KOPT-K1 (cell line): ENCODE data around the gene BCAS1.

Experiments used
- H3K27ac ChIP-seq: fragments of 200-600 bp; sonication (generic); 2 replicates; pipeline ENCODE4 v1.5.1; 2016; ENCODE audit warnings: antibody characterized with exemption, mild to moderate bottlenecking, low read depth, low read length; ENCODE audit not compliant: poor library complexity, severe bottlenecking
- H3K36me3 ChIP-seq: fragments of 200-600 bp; sonication (generic); 2 replicates; pipeline ENCODE4 v1.5.1; 2017; ENCODE audit warnings: antibody characterized with exemption, mild to moderate bottlenecking, low read length, moderate library complexity; ENCODE audit not compliant: insufficient read depth
- H3K9me3 ChIP-seq: fragments of 200-600 bp; sonication (generic); 2 replicates; pipeline ENCODE4 v1.5.1; 2017; ENCODE audit warnings: antibody characterized with exemption, low read length, mild to moderate bottlenecking; ENCODE audit not compliant: insufficient read depth, poor library complexity, severe bottlenecking

Gene BCAS1

DNA sequence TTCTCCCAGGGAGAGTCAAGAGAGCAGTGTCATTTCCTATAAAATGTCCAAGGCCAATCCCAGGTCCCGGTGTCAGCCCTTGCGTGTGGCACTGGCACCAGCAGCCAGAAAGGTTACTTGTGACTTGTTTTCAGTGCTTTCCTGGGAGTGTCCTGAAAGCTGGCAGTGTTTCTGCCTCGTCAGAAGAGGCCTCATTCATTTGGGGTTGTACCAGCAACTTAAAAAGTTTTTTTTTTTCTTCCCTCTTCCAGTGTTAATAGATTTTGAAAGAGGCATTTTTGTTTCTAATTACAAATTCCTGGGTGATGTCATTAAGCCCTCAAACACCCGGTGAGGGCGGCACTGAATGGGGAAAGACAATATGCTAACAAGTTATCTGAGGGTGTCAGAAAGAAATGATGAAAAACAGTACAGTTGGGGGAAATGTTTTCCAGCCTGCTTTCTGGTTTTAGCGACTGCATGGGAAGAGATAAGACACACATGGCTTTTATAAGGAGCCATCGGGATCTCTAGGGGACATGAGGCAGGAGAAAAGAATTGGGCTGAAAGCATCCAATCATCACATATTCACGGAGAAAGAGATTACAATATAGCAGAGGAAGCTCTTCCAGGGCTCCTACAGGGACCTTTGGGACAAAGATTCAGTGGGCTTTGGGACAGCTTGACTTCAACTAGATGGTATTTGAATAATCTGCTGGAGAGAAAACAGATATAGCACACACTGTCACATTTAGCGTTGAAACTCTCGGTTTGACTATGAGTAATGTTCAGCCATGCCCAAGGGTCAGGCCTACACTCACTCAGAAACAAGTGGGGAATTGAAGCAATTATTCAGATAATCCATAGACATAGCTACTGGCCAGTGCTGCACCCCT, 153.0 kb downstream of the BCAS1 start:
- H3K9me3 ChIP-seq: no peaks in the 10 kb centered on the region
- H3K36me3 ChIP-seq: no peaks in the 10 kb centered on the region
- H3K27ac ChIP-seq: no peak overlapping the region

DNA sequence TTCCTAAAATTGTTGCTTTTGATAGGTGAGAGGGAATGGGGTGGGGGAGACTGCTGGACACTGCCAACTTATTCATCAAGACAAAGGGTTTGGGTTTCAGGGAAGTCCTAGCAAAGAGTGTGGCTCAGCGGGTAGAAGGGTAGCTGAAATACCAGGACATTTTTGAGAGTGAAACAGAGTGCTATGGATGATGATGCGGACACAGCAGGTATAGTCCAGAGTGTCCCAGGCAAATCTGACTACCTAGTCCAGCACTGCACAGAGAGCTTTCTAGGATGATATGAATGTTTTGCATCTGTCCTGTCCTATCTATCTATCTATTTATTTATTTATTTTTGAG, 154.3 kb downstream of the BCAS1 start:
- Histone ChIP-seq H3K9me3 (peaks cover 3% of the 10 kb centered on the region), H3K36me3 (no peaks in the 10 kb centered on the region), H3K27ac (peak overlapping the region; percentile 85)

DNA sequence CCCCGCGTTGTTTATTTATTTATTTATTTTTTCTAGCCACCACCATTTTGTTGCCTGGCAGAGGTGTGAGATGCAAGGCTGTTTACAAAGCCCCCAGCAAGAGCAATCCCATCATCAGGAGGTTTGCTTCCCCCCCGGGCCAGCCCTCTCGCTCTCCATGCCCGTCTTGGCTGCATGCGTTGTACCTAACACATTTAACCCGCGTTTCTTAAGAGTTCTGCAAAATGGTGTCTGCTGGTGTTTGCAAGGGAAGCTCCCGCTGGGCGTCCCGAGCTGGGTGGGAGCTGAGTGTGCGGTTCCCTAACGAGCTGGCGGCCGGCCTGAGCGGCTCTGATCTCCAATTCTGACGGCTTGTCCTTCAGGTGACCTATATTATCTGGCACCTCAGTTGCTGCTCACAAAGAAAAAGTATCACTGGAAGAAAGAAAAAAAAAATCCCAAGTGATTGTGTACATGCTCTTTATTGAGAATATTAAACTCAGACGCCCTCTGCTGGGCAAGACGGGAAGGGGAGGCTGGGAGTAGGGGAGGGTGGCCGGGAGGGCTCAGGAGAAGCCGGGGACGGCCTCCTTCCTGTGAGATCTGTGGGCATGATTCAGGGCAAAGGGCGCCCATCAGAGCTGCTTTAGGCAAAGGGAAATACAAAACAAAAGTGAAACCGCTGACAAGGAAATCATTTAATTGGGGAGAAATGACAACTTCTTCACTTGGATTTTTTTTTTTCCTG, 154.8 kb downstream of the BCAS1 start:
- no peaks in the 10 kb centered on the region for H3K36me3 ChIP-seq
- H3K9me3 ChIP-seq: peaks cover 9% of the 10 kb centered on the region
- peak overlapping the region; percentile 85 for H3K27ac ChIP-seq

DNA sequence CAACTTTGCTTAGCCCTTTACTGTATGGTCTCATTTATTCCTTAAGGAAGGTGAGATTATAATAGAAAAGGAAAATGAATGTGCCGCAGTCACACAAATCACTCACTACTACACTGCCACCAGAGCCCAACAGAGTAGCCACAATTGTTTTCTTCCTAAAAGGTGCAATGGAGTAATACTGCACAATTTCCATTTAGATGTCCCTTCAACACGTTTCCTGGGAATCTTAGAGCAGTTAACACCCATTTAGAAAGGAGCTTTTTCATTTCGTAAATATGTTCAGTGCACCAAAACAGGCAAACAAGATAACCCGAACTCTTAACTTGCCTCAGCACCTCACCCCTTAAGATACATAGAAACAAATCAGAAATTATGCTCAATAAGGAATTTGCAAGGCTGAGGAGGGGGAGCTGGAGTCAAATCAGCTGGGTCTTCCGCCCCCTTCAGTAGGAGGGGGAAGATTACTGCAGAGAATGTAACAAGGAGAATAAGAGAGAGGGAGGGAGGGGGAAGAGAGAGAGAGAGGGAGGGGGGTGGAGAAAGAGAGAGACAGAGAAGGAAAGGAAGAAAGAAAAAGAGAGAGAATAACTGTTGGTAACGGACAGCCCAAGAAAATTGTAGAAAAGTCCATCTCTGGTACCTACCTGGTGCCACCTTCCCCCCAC, 155.5 kb downstream of the BCAS1 start:
- Histone ChIP-seq H3K36me3 (no peaks in the 10 kb centered on the region), H3K27ac (peak overlapping the region; percentile 85), H3K9me3 (peaks cover 14% of the 10 kb centered on the region)

DNA sequence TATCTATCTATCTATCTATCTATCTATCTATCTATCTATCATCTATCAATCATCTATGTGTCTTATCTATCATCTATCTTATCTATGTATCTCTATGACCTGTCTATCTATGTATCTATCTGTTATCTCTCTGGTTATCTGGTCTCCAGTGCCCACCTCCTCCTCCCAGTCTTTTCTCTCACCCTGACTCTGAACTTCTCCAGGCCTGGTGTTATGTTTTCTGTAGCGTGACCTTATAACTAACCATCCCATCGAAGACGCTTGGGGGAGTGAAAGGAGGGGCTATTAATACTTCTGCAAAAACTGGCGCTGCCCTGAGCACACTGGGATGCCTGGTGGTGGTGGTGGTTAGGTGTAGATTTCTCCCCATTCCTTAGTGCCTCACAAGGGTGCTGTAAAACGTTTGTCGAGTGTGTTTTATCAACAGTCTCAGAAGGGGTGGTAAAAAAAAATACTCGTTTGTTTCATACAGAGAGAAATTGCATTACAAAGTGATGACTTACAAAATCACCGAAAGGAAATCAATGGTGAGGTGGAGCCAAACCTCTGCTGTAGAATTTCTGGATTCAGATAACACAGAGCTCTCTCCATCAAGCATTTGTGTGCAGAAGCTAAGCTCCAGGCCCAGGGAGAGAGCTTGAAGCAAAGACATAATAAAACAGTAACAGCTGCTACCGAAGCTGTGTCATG, 156.2 kb downstream of the BCAS1 start:
- Histone ChIP-seq H3K9me3 (peaks cover 14% of the 10 kb centered on the region), H3K27ac (peak overlapping the region; percentile 85), H3K36me3 (no peaks in the 10 kb centered on the region)

DNA sequence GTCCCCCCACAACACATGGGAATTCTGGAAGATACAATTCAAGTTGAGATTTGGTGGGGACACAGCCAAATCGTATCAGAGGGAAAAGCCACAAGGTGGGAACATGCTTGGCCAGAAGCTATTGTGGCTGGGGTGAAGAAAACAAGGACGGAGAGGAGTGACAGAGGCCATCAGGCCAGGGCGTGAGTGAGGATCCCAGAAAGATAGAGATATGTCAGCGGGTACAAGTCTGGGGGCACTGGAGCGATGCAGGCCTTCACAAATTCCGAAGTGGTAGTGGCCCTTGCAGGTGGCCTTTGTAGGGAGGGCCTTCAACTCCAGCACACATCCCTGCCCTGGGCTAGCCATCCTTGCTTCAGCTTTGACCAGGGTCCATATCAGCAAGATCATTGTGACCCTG, 159.1 kb downstream of the BCAS1 start:
- Histone ChIP-seq H3K36me3 (no peaks in the 10 kb centered on the region), H3K9me3 (peaks cover 14% of the 10 kb centered on the region), H3K27ac (no peak overlapping the region)

DNA sequence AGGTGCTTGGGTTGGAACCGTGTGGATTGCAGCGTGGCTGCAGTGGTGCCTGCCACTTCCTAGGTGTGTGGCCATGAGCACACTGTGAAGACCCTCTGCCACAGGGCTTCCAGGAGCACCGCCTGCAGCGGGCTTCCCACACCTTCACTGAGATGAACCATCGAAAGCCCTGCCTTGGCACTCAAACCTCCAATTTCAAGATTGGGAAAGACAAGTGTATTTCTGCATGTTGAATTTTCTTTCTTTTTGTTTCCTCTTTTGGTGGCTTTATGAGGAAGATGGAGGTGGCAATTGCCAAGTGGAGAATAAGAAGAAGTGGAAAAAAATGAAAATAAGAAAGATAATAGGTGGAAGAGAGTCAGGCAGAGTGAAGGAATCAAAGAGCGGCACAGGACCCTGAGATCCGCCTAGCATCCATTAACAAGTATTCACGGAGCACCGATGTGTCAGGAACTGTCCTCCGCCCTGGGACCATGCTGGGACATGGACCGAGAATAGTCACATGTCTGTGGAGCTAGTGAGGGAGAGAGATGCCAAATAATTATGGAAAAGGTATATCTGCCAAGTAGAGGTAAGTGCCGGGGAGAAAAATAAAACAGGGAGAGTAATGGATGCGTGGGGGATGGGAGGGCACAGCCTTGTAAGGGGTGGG, 159.9 kb downstream of the BCAS1 start:
- Histone ChIP-seq H3K9me3 (peaks cover 14% of the 10 kb centered on the region), H3K36me3 (no peaks in the 10 kb centered on the region), H3K27ac (no peak overlapping the region)

DNA sequence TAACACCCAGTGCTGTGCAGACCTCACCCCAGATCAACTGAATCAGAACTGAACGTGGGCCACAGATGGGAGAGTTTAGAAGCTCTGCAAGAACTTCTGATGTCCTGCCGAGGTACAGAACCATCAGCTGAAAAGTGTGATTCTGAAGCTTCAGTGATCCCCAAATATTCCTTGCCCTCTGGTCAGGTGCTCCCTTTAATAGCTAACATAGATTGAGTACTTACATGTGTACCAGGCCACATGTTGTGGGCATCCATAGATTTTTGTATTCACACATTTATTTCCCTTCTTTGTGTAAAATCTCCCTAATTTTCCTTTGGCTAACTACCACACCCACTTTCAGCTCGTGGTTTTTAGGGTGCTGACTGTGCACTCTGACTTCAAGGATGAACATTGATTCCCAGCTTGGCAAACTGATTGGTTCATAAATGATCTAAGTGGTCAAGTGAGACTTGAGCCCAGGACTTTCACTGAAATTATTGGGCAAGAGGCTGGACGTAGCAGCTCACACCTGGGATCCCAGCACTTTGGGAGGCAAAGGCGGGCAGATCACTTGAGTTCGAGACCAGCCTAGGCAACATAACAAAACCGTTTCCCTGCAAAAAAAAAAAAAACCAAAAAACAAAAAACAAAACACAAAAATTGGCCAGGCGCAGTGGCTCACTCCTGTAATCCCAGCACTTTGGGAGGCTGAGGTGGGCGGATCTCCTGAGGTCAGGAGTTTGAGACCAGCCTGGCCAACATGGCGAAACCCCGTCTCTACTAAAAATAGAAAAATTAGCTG, 162.2 kb downstream of the BCAS1 start:
- no peak overlapping the region for H3K27ac ChIP-seq

DNA sequence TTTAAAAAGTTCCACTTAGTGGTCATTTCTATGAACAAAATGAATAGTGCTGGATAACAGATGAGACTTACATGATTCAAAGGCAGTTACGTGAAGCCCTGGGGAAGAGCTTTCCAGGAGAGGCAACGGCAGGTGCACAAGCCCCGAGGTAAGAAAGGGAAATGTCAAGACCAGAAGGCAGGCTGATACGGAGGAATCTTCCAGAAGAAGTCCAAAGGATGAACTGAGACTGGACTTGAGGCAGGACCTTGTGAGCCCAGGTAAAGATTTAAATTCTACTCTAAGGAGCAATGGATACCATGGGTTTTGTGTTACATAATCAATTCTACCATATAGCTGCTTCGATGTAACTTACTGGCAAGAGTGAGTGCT, 164.6 kb downstream of the BCAS1 start:
- peaks cover 8% of the 10 kb centered on the region for H3K9me3 ChIP-seq
- no peaks in the 10 kb centered on the region for H3K36me3 ChIP-seq
- no peak overlapping the region for H3K27ac ChIP-seq

More for the DNA sequence above, 162.2 kb downstream of the BCAS1 start:
- Histone ChIP-seq H3K9me3 (peaks cover 14% of the 10 kb centered on the region), H3K36me3 (no peaks in the 10 kb centered on the region)

DNA sequence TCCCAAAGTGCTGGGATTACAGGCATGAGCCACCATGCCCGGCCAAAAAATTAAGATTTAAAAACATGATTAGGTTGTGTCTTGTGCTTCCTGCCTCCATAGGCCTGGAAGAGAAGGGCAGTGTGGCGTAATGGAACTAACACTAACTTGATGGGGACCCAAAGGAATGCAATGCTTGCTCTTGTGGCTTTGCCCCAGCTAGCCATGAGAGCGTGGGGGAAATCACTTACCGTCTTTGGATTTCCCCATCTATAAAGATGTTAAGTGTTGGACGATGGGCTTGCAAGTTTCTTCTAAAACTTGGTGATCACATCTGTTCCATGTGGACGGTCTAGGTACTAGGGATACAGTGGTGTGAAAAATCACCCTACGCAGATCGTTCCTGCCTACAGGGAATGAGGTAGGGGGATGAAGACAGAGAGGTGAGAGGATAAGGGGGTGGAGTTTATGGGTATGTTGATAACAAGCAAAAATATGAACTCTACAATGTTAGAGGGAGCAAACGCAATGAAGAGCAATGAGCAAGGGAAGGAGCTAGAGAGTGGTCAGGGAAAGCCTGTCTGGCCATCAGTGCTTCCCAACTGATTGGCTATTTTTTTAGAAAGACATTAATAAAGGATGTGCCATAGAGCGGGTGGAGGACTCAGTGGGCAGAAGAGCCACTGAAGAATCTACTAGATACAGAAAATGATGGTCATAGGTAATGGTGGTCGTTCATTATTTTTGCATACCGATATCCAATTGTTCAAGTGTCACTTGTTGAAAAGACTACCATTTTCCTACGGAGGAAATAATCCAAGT, 165.2 kb downstream of the BCAS1 start:
- Histone ChIP-seq H3K36me3 (no peaks in the 10 kb centered on the region), H3K27ac (no peak overlapping the region), H3K9me3 (peaks cover 2% of the 10 kb centered on the region)

DNA sequence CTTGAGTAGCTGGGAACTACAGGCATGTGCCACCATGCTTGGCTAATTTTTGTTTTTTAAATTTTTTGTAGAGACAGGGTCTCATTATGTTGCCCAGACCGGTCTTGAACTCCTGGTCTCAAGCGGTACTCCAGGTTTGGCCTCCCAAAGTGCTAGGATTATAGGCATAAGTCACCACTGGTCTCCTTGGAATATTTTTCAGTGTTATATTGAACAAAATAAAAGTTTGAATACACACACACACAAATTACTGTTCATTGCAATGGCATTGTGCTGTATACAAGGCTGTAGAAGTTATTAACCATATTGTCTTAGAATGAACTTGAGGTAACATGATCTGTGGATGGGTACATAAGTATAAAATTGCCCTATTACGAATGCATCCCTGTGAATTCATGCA, 166.1 kb downstream of the BCAS1 start:
- H3K9me3 ChIP-seq: no peaks in the 10 kb centered on the region
- no peak overlapping the region for H3K27ac ChIP-seq
- no peaks in the 10 kb centered on the region for H3K36me3 ChIP-seq

DNA sequence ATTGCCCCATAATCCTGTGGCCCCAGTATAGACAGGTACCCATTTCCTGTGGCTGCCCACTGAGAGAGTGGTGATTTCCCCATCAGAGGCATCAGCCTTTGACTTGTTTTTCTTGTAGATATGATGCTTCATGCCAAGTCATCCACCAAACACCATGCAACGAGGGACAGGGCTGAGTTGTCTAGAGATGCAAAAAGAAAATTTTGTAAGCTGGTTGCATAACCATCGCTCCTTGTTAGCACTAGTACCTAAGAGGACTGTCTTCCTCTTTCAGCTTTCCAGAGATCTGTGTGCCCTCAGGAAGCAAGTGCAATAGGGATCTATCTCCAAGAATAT, 166.8 kb downstream of the BCAS1 start:
- Histone ChIP-seq H3K9me3 (no peaks in the 10 kb centered on the region), H3K36me3 (no peaks in the 10 kb centered on the region), H3K27ac (no peak overlapping the region)

DNA sequence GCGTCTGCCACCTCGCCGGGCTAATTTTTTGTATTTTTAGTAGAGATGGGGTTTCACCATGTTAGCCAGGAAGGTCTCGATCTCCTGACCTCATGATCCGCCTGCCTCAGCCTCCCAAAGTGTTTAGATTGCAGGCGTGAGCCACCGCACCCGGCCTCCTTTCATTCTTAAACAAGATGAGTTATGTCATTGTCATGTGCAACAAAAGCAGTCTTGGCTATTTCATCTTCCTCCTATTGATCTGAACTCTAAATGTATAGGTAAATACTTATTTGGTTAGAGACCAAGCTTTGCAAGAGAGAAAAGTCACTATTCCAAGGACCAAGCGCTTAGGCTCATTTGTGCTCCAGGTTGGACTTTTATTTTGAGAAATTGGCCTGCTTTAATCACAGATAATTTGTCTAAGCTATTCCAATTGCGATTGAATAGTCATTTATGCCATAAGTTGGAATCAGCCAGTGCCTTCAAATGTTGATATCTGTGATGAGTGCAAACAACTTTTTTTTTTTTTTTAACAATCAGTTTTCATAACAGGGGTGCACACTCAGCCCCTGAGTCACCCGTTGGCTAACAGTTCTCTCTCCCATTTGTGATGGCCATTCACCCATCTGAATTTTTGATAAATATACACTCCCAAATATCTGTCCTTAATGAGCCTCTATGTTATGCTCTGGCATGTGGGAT, 167.3 kb downstream of the BCAS1 start:
- H3K36me3 ChIP-seq: no peaks in the 10 kb centered on the region
- no peak overlapping the region for H3K27ac ChIP-seq
- H3K9me3 ChIP-seq: no peaks in the 10 kb centered on the region
